ENCODE measurements around the gene TRHDE.

The TRHDE gene

DNA sequence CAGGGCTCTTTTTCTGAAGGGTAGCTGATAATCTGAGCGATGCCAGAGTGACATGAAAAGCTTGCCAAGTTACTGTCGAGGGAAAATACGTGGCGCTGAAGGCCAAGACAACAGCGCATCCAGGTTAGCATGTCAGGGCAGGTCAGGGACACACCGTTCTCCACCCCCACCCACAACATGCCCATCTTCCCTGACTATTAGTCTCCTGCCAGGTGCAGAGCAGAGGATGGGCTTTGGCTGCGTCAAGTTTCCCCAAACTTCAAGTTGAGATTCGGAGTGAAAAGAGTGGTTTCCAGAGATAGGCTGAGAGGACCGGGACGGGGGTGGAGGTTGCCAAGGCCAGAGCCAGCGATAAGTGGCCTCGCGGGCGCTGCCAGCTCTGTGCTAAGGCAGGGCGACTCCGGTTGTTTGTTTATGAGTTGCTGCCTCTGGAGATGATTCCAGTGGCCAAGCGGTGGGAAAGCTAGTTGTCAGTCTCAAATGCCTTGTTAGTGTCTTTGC is 1.7 kb downstream of the TRHDE start:
- no peak for DNase-seq

DNA sequence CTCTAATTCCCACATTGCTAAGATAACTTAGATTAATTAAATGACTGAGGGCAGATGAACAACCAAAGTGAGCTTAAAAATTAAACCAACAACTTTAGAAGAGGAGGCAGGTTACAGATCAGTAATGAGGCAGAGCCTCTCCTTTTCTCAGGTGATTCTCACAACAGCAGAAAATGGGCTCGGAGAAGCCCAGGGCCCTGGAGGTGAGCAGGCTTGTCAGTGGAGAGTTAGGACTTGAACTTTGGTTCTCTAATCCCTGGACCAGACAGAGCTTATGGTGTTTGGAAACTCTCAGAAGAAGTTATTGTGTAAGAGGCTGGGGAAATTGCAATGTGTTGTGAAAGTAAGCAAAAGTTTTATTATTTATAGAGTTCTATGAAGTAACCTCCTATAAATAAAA is 2.8 kb downstream of the TRHDE start:
- DNase-seq: no peak

DNA sequence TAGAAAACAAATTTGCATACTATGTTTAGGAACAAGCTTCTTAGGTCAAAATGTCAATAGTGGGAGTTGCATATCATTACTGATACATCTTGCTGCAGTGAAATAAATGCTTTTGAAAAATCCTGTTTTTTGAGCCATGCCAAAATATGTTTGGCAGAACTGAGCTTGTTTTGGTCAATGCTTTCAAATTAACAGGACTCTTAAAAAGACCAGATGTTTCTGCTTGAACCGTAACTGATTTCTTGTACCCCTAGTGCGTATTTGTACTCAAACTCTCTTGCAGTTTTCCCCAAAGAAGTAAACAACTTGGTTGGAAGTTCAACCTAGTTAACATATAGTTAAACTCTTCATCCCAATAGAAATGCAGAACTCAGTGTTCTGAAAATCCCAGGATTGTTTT is 3.4 kb downstream of the TRHDE start:
- DNase-seq: no peak

DNA sequence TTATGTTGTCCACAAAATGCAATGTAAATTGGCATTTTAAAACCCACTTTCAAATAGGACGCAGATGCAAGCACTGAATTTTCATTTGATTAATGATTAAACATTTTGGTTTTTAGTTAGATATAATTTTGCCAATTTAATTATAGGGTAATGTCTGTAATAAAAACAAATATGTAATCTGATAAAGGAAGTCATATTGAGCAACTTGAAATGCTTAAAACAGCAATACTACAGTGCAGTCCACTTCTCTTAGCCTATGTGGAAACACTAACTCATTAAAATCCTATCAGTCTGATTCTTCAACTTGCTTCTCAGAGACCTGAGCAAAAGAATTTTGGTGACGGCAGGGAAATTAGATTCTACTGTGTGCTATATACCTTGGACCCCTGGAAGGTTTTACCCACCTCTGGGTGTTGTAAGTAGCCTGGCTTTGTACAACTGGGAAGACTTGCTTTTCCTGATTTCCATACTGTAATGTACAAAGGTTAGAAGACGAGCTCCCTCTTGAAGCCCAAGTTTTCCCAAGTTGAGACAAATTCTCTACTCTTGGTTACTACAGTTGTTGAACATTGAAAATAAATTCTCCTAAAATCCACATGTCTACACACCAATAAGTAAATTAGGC is 4.1 kb downstream of the TRHDE start:
- no peak for DNase-seq

DNA sequence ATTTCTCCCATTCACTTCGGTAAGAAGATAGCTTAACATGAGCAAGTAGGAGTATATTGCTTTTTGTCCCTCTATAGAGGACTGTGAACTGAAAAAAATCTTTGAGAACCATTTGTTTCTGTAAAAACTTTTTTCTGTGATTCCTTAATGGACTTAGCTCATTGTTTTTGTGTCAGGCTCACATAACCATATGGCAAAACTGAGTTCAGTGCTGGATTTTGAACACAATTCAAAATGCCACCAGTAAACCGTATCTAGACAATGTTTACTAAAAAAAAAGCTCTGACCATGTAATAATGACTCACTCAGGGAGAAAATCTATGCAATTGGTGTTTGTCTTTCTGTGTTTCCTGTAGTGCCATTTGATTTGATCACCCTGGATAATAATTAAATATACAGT is 5.2 kb downstream of the TRHDE start:
- DNase-seq: no peak

DNA sequence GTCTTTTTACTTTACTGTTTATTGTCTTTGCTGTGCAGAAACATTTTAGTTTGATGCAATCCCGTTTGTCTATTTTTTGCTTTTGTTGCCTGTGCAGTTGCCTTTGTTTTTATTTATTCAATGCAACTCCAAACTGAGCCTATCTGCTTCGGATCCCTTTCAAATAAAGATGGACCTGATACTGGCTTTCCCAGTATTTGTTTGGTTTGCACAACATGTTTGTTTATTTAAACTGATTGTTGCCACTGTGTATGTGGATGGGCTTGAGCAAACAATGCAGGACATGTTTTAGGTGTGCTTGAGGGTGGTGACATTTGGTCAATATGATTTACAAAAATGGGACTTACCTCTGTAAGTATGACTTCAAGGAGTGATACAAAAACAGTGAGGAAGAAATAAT is 6.7 kb downstream of the TRHDE start:
- DNase-seq: no peak

DNA sequence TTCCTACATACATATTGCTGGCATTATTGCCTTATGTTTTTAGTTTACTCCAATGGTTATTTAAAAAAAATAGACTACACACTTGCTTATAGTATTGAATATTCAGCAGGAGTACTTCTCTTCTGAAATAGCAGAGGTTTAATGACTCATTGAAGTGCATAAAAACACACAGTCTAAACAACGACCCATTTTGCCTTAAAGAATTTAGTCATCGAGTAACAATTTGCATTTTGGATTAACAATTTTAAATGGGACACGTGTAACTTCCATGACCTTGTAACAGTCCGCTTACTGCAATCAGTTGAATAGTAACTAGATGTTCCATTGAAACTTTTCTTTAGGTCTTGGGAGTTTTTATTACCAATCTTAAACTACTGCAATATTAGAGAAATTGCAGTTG is 9.0 kb downstream of the TRHDE start:
- no peak for DNase-seq

DNA sequence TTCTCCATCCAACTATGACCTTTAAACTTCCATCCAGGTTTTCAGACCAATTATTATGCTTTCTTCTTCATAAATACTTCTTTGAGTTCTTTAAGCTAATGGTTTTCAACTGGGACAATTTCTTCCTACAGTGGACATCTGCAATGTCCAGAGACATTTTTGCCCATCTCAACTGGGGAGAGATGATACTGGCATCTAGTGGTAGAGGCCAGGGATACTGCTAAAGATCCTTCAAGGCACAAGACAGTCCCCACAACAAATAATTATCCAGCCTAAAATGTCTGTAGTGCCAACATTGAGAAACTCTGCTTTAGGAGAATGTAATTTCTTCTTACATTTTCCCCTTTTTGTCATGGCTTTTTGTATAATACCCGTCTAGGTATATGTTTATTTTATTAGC is 10.6 kb downstream of the TRHDE start:
- no peak for DNase-seq

DNA sequence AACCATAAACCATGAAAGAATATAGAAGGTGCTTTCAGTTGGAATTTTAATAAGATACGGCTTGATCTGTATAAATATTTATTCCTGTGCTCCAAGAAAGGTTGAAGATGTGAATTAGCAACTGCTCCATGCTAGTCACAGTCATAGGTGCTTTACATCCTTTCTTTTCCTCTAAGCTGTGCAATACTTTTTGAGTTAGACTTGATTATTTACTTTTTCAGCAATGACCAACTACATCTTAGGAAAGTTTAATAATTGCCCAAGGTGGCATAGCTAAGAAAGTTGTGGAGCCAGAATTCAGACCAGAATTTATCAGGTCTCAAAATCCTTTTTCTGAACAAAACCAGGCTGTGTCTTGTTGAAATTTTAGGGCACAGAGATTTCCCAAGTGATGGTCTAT is 13.7 kb downstream of the TRHDE start:
- DNase-seq: no peak

DNA sequence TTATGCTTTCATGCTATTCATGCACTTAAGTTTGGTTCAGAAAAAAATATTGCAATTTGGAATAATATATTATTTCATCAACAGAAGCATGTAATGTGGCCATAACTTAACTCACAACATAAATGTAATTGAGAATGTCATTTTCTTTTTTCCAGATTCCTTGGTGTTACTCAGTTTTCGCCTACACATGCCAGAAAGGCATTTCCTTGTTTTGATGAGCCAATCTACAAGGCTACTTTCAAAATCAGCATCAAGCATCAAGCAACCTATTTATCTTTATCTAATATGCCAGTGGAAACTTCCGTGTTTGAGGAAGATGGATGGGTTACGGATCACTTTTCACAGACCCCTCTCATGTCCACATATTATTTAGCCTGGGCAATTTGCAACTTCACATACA is 14.4 kb downstream of the TRHDE start:
- no peak for DNase-seq

DNA sequence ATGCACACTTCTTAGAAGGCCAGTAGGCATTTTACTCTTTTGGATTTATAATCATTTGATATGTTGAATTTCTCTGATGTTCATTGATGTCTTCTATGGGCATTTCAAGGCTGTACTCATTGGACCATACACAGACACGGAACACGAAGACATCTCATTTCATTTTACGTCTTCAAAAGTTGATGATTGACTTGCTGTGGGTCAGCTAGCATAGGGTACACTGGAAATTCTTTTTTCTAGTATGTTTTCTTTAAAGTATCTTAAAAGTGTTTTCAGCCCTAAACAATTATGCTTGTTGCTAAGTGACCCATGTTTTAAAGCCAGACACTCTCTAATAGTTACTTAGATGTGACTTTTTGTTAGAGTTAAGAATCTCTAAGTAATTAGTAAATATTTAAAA is 16.3 kb downstream of the TRHDE start:
- no peak for DNase-seq

DNA sequence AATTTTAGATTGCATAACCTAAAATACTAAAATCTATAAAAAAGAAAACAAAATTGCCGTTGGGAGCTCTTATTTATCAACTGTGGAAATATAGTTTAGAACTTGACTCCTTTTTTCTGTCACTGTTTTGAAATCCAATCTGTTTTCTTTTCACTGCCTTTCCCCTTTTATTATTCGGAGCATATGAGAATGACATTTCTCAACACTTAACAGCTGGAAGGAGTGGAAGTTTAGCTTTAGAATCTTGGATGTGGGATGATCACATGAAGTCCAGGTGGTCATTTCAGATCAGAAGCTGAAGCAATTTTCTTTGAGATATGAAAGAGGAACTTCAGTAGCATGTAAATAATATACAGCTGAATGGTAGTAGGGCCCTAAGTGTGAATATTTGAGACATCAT is 16.7 kb downstream of the TRHDE start:
- DNase-seq: no peak

DNA sequence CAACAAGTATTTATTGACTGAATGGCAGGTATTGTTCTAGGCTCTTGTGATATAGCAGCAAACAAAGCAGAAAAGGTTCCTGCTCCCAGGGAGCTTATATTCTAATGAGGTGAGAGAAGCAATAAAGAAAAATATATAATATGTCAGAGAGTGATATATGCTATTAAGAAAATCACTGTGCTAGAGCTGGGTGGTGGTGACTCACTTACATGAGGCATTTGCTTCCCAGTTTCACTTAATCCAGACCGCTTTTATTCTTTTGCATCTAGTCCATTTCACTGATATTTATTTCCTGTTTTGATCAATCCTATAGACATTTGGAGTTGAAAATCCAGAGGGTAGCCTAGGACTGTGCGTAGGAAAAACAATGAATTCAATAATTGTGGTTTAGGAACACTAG is 17.5 kb downstream of the TRHDE start:
- DNase-seq: no peak

DNA sequence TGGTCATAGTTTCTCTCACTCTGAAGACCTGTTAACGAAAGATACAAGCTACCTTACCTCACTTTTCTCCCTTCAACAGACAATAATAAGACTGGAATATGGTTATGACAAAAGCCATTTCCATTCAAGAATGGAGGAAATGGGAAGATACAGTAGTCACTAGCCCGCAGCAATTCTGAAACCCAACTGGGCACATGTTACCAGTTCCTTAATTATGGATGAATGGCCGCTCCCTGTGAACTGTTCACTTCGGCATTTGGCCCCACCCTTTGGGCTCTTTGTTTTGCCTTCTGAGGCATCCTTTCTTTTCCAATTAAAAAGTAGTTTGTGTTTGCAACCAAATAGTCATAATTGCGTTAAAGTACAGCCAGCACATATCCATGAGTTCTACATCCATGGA is 19.0 kb downstream of the TRHDE start:
- DNase-seq: no peak

DNA sequence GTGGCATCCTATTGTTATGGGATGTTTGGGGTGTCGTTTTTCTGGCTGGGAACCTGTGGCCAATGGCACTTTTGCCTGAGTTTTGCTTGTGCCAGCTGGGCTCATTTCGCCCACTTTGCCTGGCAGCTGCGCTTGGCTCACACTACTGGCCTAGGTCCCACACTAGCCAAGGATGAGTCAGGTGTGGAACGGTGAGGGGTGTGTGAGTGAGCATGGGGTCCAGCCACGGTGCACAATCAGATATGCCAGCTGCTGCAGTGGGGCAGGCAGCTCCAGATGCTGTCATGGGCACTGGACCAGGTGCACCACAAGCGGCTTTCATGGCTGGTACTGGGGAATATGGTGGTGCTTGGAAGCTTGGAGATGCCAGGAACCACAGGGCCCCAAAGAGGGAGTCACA is 21.5 kb downstream of the TRHDE start:
- no peak for DNase-seq

DNA sequence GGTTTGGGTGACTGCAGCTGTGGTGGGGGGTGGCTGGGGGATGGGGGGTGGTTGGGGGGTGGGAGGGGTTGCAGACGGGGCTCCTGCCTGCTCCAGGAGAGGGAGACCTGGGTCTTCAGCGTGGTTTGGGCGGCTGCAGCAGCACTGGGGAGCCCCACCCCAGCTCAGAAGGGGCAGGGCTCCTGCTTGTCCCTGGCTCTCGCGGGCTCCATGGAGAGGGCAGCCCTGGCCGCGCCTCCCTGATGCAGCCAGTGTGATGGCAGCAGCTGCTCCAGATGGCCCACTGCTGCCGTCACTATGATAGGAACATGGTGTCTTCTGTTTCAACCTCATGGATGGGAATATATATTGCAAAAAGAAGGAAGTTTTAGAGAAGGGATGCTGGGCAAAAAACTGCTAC is 22.9 kb downstream of the TRHDE start:
- no peak for DNase-seq

DNA sequence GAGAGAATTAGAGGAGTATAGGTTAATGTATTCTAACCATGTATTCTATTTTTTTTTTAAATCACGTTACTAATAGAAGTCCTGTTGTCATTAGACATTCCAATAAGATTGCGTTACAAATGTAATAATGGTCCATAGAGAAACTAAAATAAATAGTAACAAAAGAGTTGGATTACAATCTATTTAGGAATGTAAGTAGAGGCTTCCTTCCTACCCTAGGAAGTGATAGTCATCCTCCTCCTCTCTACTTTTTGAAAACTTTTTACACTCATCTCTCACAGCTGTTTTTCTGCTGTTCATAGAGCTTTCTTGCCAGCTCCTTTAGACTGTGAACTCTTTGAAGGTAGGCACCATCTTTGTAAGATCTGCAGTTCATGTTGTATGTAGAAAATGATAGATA is 23.6 kb downstream of the TRHDE start:
- DNase-seq: no peak

DNA sequence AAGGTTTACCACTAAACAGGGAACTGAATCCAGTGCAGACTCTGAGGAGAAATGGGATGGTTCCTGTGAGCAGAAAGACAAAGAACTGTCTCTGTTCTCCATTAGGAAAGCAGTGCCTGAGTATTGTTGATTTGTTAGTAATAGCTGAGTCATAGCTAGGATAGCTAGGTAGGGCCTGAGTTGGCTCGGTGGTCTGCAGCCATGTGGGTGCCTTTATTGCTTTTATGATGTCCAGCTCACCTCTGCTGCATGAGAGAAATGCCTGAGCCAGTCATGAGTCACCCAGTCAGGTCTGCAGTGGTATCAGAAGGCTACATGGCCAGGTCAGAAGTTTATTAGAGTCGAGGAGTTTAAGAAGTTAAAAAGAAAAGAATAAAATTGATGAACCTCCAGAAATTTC is 24.2 kb downstream of the TRHDE start:
- DNase-seq: no peak

DNA sequence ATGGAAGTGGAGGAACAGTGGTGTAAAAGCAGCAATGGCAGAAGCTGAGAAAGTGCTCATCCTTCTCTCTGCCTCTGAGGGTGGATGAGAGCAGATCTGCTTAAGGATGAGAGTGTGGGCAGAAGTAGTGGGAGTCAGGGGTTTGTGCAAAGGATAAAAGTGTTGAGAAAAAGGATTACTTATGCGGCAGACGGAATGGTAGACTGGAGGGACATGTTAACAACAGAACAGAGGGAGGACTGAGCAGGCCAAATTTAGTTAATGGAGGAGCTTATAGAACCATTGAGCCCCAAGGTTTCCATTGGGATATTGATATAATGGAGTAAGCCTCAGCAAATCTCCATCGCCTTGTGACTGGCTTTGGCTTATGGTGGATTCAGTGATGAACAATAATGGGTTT is 25.5 kb downstream of the TRHDE start:
- no peak for DNase-seq

DNA sequence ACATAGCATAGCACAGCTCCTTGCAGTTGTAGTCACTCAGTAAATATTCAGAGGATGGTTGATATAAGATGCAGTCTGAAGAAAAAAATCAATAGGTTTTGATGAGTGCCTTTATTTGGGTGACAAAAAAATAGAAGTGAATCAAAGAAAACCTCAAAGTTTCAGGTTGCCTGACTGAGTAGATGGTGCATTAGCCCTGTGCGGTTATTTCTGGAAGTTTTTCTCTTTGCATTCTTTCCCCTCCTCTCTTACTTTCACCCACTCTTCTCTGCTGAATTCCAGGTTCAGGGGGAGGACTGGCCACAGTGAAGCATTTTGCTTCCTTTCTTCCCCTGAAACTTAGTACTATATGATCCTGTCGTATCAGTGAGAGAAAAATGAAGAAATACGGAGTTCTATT is 28.6 kb downstream of the TRHDE start:
- DNase-seq: no peak

DNA sequence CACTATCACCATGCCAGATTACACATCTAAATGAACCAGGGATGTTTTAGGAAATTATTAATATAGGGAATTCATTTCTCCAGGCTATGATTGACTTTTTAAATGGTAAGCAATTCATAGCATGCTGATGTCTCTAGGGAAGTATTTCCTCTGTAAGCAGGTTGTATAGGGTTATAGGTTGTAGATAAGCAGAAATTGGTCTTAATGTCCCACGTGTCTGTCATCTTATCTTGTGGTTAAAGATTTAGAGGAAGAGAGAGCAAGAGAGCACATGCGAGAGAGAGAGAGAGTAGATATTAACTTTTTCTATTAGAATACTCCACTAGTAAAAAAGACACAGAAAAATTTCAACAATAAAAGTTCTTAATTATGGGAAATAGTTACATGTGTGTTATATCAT is 32.6 kb downstream of the TRHDE start:
- no peak for DNase-seq

DNA sequence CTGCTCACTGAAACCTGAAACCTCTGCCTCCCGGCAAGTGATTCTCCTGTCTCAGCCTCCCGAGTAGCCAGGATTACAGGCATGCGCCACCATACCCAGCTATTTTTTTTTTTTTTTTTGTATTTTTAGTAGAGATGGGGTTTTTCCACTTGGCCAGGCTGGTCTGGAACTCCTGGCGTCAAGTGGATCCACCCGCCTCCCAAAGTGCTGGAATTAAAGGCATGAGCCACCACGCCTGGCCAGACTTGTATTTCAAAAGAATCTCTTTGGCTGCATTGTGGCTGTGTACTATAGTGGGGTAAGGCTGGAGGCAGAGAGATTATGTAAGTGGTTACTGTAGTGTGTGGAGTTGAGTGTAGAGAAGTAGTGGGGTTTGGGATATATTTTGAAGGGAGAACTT is 35.1 kb downstream of the TRHDE start:
- DNase-seq: no peak

DNA sequence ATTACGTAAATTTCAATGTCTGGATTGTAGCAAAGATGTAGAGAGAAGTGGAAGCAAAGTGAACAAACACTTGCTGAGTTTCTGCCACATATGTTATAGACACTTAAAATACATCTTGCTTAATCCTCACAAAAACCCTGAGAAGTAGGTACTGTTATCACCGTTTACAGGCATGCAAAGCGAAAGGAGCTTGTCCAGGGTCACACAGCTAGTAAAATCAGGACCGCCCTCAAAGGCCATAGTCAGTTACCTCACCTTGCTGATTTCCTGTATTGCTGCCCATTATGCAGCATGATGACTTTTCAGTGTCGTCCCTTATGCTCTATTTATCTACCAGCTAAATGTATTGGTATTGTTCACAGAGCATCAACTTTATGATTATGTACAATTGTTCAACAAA is 39.8 kb downstream of the TRHDE start:
- DNase-seq: no peak

DNA sequence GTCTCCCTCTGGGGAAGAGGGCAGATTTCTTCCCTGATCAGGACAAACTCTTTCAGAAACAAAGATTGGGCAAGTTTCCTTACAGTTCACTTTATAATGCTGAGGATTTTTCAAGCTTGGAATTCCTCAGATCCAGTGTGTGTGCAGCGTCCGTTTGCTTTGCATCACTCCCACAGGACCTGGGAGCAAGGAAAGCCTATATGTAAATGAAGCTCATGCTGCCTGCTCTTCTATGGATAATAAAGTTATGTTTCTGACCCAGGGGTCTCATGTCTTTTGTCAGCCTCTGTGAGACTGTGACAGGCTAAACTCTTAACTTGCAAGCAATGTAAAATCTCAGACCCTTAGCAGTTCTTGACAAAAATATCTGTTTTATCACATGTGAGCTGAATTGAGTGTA is 41.6 kb downstream of the TRHDE start:
- DNase-seq: no peak

DNA sequence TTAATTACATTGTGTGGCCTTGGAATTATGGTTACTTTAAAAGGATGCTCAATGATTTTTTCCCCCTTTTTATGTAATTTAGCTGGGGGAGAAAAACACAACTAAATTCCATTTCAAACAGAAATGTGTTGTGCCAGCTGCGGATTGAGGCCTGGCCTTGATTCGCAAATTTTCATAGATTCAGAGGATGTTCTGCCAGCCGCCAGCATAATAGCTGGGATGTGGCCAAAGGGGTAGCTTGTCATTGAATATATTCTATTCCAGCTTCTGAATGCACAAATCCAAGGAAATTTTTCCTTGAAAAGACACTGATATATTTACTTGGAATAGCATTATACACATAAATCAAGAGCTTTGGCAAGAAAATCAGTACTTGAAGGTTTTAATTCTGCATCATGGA is 43.7 kb downstream of the TRHDE start:
- no peak for DNase-seq

DNA sequence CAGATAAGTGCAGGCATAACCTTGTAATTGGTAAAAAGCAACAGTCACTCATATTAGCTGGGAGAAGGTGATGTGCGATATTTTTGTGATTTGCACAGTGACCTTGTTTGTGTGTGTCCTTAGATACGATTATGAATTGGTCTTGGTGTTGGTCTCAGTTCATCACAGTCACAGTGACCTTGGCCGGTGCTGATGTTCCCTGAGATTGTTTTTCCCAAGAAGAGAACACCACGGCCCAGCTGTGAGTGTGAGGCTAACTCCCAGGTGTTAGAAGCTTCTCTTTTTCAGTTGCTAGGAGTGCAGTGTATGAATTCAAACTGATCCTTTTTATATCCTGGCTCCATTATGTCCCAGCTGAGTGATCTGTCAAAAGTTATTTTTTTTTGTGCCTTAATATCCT is 46.2 kb downstream of the TRHDE start:
- no peak for DNase-seq

Measured in CD4-positive, alpha-beta T cell treated with Interleukin-12 subunit alpha and Interleukin-12 subunit beta, for 1 hour (primary cell).